Measurements from ENCODE around the gene PYGM.
"Not testable (repeated sequence)": the region's sequence is repeated elsewhere in the genome, so short reads cannot be mapped to it uniquely, and the experiment has no call there.

PYGM gene

DNA sequence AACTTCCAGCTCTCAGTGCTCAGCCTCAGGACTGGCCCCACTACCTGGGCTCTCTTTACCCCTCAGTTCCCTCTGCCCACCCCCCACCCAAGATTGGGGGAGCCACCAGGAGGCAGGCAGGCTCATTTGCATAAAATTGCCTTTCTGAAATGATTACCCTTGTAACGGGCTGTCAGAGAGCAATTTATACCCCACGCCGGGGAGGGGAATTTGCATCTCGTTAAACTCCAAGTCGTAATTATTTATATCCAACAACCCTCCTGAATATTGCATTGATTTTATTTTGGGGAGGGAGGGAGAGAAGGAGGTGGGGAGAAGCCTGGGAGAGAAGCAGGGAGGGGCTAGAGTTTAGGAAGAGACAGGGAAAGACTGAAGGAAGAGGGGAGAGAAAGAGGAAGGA, 45.1 kb downstream of the PYGM start:
- no peak for DNase-seq

DNA sequence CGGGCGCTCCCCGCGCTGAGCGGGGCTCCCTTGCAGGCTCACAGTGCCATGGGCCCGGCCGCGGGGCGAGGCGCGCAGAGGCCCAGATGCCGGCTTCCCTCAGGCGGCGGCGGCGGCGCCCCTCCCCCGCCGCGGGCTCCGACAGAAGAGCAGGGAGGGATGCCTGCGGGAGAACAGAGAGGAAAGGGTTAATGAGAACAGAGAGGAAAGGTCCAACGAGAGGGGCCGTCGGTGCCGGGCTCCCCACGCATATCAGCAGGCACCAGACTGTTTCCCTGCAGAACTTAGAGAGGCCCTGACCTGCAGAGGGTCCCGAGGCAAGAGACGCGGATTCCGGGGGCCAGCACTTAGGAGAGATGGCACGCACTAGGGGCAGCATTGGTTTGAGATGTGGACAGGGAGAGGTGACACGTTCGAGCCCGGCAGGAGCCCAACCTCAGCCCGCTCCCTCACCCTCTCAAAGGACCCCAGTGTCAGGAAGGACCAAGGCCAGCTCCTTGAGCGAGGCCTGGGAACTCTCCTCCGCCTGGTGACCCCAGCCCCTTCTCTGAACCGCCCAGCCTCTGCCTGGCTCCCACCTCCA, 45.9 kb downstream of the PYGM start:
- DNase-seq = no peak

DNA sequence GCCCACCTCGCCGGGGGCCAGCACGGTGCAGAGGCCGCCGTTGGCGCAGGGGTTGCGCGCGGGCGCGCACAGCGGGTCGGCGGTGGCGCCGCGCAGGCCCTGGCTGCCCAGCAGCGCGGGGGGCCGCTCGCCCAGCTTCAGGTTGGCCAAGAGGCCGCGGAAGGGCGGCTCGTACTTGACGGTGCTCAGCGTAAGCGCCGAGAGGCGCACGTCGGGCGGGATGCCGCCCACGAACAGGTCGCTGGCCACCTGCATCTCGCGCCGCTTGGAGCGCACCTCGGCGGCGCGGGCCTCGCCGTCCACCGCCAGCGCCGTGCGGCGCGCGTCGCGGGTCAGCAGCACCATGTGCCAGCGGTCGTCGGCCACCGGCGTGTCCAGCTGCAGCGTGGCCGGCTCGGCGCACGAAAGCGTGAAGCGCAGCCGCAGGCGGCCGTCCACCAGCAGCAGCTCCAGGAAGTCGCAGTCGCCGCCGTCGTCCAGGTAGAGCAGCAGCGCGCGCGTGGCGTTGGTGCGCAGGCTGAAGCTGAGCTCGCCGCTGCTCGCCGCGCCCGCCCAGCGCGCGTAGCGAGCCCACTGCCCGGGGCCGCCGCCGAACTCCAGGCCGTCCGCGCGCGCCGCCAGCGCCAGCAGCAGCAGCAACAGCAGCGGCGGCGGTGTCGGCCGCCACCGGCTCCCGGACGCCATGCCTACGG, 46.6 kb downstream of the PYGM start:
- DNase-seq = no peak

DNA sequence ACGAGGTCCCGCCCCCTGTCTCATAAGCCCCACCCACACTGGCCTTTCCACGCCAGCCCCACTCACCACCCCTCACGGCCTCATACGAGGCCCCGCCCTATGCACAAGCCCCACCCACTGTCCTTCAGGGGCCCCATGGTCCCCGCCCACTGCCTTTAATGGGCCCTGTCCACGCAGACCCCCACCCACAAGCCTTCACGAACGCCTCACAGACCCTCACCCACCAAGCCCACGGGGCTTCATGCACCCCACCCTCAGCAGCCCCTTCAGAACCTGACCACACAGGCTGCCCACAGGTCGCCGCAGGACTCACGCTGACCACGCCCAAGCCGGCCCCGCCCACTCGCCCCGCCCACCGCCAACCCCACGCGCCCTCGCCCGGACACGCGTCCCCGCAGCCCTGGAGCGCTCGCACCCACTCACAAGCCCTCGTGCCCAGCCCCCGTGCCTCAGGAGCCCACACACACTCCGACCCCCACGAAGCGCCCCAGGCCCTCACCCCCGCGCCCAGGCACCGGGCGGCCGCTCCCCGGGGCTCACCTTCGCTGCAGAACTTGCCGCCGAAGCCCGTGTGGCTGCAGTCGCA, 47.3 kb downstream of the PYGM start:
- no peak for DNase-seq

DNA sequence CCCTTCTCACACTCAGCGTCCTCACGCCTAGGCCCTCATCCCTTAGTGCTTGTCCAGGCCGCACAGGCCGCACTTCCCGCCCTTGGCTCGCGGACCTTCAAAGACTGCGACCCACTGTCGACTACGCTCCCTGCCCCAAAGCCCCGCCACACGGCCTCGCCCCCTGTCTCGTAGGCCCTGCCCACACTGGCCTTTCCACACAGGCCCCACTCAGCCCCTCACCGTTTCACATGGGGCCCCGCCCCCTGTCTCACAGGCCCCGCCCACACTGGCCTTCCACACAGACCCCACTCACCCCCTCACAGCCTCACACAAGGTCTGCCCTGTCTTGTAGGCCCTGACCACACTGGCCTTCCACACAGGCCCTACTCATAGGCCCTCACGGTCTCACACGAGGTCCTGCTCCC, 47.8 kb downstream of the PYGM start:
- DNase-seq = no peak

DNA sequence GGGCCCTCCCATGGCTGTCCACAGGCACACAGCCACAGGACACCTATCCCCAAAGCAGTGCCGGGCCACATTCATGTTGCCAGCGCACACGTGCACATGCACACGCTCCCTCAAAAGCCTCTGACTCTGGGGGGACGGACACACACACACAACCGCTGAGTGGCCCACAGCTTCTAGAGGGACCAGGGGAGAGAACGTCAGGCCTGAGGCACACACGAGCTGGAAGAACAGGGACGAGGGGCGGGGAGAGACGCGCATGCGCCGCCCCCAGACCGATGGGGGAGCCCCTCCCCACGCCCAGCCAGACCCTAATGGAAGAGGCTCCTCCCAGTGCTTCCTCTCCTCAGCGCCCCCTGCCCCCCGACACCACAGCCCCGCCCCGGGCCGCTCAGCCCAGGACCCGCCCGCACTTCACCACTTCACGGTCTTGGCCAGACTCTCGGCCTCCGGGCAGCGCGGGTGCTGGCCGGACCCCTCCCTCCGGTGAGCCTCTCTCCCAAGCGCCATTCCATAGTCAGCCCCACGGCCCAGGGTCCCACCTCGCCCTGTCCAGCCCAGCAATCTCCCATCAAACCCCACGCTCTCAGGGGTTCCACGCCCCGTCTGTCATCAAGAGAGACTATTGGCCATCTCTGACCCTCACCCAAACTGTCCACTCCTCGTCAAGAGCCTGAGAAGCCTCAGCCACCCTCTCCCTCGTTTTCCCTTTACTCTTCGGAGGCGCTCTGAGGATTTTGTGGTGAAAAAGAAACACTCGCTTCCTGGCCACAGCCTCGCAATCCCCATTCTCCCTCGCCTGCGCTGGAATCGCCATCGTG, 48.4 kb downstream of the PYGM start:
- no peak for DNase-seq

DNA sequence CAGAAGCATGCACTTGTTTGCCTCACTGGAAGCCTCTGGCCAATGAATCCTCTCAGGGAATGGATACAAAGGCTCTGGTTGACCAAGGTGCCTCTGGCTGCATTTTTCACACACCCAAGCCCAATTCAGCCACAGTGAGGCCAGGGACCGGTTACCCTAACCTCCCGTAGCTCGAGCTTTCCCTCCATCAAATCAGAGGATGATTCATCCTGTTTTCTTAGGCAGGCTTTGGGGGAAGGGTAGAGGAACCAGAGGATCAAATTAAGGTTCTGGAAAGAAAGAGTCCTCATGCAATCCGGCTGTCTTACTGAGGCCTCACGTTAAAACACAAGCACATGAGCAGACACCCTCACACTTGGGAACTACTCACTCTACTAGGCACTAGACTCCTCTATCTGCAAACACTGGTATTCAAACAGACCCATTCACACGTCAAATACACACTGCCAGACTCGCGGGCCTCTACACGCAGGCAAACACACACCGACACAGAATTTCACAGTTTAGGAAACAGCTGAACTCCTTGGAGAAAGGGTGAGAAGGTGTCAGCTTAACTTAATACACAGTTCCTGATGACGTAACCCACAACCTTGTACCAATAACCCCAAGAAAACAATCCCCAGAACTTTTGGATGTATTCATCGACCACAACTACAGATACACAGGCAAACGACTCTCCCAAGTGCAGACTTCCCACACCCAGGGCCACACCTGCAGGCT, 49.2 kb downstream of the PYGM start:
- DNase-seq = no peak

DNA sequence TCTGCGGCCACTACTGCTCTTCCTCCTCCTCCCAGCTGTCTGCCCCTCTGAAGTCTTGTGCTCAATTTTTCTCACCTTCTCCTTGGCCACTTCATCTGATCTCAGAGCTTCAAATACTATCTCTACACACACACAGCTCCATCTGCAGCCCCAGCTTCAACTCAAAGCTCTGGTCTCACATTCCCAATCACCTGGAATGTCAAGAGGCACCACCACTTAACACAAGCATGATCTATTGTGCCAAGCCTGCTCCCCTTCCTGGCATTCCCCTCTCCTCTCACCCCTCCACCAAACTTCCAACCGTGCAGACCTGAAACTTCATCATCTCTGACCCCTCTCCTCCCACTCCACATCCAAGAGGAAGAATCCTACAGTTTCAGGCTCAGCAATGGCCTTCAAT, 54.3 kb downstream of the PYGM start:
- DNase-seq = no peak

DNA sequence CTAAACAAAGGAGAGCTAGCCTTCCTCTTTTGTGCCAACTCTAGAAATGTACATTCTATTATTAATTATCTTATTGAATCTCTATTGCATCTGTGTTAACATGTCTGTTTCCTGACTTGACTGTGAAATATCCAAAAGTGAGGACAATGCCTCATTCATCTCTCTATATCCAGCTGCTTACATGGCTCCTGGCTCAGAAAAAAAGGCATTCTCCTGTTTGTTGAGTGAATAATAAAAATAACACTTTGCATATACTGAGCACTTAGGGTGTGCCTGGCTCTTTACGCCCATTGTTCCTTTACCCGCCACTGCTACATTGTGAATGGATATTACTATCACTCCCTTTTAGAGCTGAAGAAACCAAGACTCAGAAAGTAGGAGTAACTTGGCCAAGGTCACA, 56.7 kb downstream of the PYGM start:
- DNase-seq = no peak

DNA sequence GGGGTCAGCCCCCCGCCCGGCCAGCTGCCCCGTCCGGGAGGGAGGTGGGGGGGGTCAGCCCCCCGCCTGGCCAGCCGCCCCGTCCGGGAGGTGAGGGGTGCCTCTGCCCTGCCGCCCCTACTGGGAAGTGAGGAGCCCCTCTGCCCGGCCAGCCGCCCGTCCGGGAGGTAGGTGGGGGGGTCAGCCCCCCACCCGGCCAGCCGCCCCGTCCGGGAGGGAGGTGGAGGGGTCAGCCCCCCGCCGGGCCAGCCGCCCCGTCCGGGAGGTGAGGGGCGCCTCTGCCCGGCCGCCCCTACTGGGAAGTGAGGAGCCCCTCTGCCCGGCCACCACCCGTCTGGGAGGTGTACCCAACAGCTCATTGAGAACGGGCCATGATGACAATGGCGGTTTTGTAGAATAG, 57.8 kb downstream of the PYGM start:
- not testable (repeated sequence) for DNase-seq

DNA sequence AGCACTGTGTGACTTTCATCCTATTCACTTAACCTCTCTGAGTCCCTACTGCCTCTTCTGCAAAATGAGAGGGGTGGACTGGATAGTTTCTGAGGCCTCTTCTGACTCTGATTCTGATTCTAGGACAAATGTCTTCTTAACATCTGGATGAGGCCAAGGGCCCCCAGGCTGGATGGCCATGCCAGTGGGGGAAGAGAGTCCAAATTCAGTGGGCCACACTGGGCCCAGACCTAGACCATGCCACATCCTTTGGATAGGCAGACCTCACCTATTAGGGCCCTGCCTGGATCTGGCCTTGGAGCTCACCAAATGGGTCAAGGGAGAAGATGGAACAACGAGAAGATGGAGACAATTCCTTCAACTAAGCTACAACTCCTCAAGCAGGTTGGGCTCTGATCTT, 61.3 kb downstream of the PYGM start:
- no peak for DNase-seq

DNA sequence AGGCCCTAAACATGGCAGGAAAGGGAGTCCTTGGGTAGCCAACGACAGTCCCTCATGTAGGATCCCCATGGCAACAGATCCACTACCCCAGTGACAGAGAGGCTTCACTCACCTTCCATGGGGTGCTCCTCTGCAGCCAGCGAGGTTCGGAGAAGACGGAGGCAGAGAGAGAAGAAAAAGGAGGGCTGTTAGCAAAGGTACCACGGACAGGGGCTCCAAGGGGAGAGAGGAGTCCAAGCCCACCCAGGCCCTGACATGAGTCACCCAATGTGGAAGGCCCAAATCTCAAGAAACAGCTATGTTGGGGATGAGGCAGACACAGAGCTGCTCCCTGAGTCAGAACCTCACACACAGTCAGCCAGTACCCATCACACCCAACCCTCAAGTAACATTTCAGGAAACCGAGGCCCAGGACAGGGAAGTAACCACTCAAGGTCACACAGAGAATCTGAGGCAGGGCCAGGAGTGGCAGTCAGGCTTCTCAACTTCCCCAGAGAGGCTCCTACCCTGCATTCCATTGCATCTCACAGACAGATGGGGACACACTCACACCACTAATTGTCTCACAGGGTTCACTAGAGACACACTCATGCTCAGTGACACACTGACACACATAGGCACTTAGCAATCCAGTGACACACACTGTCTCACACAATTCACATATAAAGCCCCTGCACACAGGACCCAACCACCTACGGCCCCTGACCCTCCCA, 62.0 kb downstream of the PYGM start:
- DNase-seq = no peak

All from NCI-H1048 (cell line).